ENCODE measurements around the gene NRSN1.

The NRSN1 gene

GRCh38 chr6:24186349-24186748 is 60.3 kb downstream of the NRSN1 start:
- no peaks in the 10 kb centered on the region for H3K4me1 ChIP-seq (ENCODE audit: control insufficient read depth, low read depth, low read length)
- H2BK5ac ChIP-seq (ENCODE audit: low read length) = no peak overlapping the region
- no peak overlapping the region for H2AK5ac ChIP-seq (ENCODE audit: low read length)
- no peak overlapping the region for H2BK15ac ChIP-seq (replicated peaks; ENCODE audit: low read depth)
- no peak for DNase-seq
- H4K8ac ChIP-seq (ENCODE audit: low read depth, low read length) = no peak overlapping the region
- WGBS (ENCODE audit: extremely low coverage, insufficient coverage, low lambda C conversion rate) = no CpG with 5 or more reads among the region's 7 CpGs
- H3K18ac ChIP-seq (ENCODE audit: low read length) = no peak overlapping the region
- H3K36me3 ChIP-seq (ENCODE audit: control insufficient read depth, insufficient read depth, low read length) = no peaks in the 10 kb centered on the region
- H3K79me2 ChIP-seq (ENCODE audit: control insufficient read depth, insufficient read depth, low read length) = no peaks in the 10 kb centered on the region
- no peak overlapping the region for H2BK120ac ChIP-seq (ENCODE audit: low read depth, low read length)
- no peak overlapping the region for H3K9ac ChIP-seq (ENCODE audit: low read length)
- no peak overlapping the region for H3K27ac ChIP-seq (ENCODE audit: low read depth, low read length)
- no peaks in the 10 kb centered on the region for H3K79me1 ChIP-seq (ENCODE audit: low read length)
- no peak overlapping the region for H4K5ac ChIP-seq (ENCODE audit: low read length)
- no peak overlapping the region for H3K23ac ChIP-seq (ENCODE audit: low read length)
- H3K4me3 ChIP-seq (ENCODE audit: low read length) = no peak overlapping the region
- no peak overlapping the region for H3K4me2 ChIP-seq (ENCODE audit: low read length)
- no peaks in the 10 kb centered on the region for H3K27me3 ChIP-seq (ENCODE audit: insufficient read depth, low read length, poor library complexity)
- H3K4ac ChIP-seq (ENCODE audit: low read depth, low read length) = no peak overlapping the region
- no peak overlapping the region for H3K56ac ChIP-seq (ENCODE audit: low read length)

GRCh38 chr6:24187965-24188577 is 62.1 kb downstream of the NRSN1 start:
- Histone ChIP-seq H3K18ac (ENCODE audit: low read length) (no peak overlapping the region), H3K4me3 (ENCODE audit: low read length) (no peak overlapping the region), H3K4me1 (ENCODE audit: control insufficient read depth, low read depth, low read length) (no peaks in the 10 kb centered on the region), H3K9ac (ENCODE audit: low read length) (no peak overlapping the region), H3K27ac (ENCODE audit: low read depth, low read length) (no peak overlapping the region), H3K23ac (ENCODE audit: low read length) (no peak overlapping the region), H2BK120ac (ENCODE audit: low read depth, low read length) (no peak overlapping the region), H4K8ac (ENCODE audit: low read depth, low read length) (no peak overlapping the region), H3K79me1 (ENCODE audit: low read length) (no peaks in the 10 kb centered on the region), H4K5ac (ENCODE audit: low read length) (no peak overlapping the region), H2BK15ac (replicated peaks; ENCODE audit: low read depth) (no peak overlapping the region), H3K4me2 (ENCODE audit: low read length) (no peak overlapping the region), H2BK5ac (ENCODE audit: low read length) (no peak overlapping the region), H3K4ac (ENCODE audit: low read depth, low read length) (no peak overlapping the region), H3K79me2 (ENCODE audit: control insufficient read depth, insufficient read depth, low read length) (no peaks in the 10 kb centered on the region), H3K36me3 (ENCODE audit: control insufficient read depth, insufficient read depth, low read length) (no peaks in the 10 kb centered on the region), H3K56ac (ENCODE audit: low read length) (no peak overlapping the region), H3K27me3 (ENCODE audit: insufficient read depth, low read length, poor library complexity) (no peaks in the 10 kb centered on the region), H2AK5ac (ENCODE audit: low read length) (no peak overlapping the region)
- no peak for DNase-seq

- no peak overlapping the region for H3K23ac ChIP-seq (ENCODE audit: low read length)
- H3K4me2 ChIP-seq (ENCODE audit: low read length) = no peak overlapping the region
- H3K4ac ChIP-seq (ENCODE audit: low read depth, low read length) = no peak overlapping the region
- H2BK15ac ChIP-seq (replicated peaks; ENCODE audit: low read depth) = no peak overlapping the region
- no peak overlapping the region for H3K4me3 ChIP-seq (ENCODE audit: low read length)
- H3K56ac ChIP-seq (ENCODE audit: low read length) = no peak overlapping the region
- no peak overlapping the region for H2AK5ac ChIP-seq (ENCODE audit: low read length)
- H3K79me2 ChIP-seq (ENCODE audit: control insufficient read depth, insufficient read depth, low read length) = no peaks in the 10 kb centered on the region
- H3K18ac ChIP-seq (ENCODE audit: low read length) = no peak overlapping the region
- H3K9ac ChIP-seq (ENCODE audit: low read length) = no peak overlapping the region
- H3K27ac ChIP-seq (ENCODE audit: low read depth, low read length) = no peak overlapping the region
- no peaks in the 10 kb centered on the region for H3K79me1 ChIP-seq (ENCODE audit: low read length)
- H3K36me3 ChIP-seq (ENCODE audit: control insufficient read depth, insufficient read depth, low read length) = no peaks in the 10 kb centered on the region
- WGBS (ENCODE audit: extremely low coverage, insufficient coverage, low lambda C conversion rate) = no CpG with 5 or more reads among the region's 8 CpGs
- DNase-seq = no peak
- no peaks in the 10 kb centered on the region for H3K4me1 ChIP-seq (ENCODE audit: control insufficient read depth, low read depth, low read length)
- H4K8ac ChIP-seq (ENCODE audit: low read depth, low read length) = no peak overlapping the region
- no peak overlapping the region for H4K5ac ChIP-seq (ENCODE audit: low read length)
- H2BK5ac ChIP-seq (ENCODE audit: low read length) = no peak overlapping the region
- no peak overlapping the region for H2BK120ac ChIP-seq (ENCODE audit: low read depth, low read length)
- H3K27me3 ChIP-seq (ENCODE audit: insufficient read depth, low read length, poor library complexity) = no peaks in the 10 kb centered on the region
These were observed 62.6 kb downstream of the NRSN1 start for GRCh38 chr6:24188578-24189080.

GRCh38 chr6:24191346-24191745 is 65.3 kb downstream of the NRSN1 start:
- no peaks in the 10 kb centered on the region for H3K36me3 ChIP-seq (ENCODE audit: control insufficient read depth, insufficient read depth, low read length)
- H3K23ac ChIP-seq (ENCODE audit: low read length) = no peak overlapping the region
- no peaks in the 10 kb centered on the region for H3K79me1 ChIP-seq (ENCODE audit: low read length)
- no peak overlapping the region for H2BK15ac ChIP-seq (replicated peaks; ENCODE audit: low read depth)
- no peak overlapping the region for H3K4me2 ChIP-seq (ENCODE audit: low read length)
- H3K4ac ChIP-seq (ENCODE audit: low read depth, low read length) = no peak overlapping the region
- no peak overlapping the region for H2AK5ac ChIP-seq (ENCODE audit: low read length)
- H4K5ac ChIP-seq (ENCODE audit: low read length) = no peak overlapping the region
- H3K56ac ChIP-seq (ENCODE audit: low read length) = no peak overlapping the region
- no peaks in the 10 kb centered on the region for H3K27me3 ChIP-seq (ENCODE audit: insufficient read depth, low read length, poor library complexity)
- H3K4me1 ChIP-seq (ENCODE audit: control insufficient read depth, low read depth, low read length) = no peaks in the 10 kb centered on the region
- H3K27ac ChIP-seq (ENCODE audit: low read depth, low read length) = no peak overlapping the region
- no CpG with 5 or more reads among the region's 2 CpGs for WGBS (ENCODE audit: extremely low coverage, insufficient coverage, low lambda C conversion rate)
- H3K79me2 ChIP-seq (ENCODE audit: control insufficient read depth, insufficient read depth, low read length) = no peaks in the 10 kb centered on the region
- H4K8ac ChIP-seq (ENCODE audit: low read depth, low read length) = no peak overlapping the region
- H3K4me3 ChIP-seq (ENCODE audit: low read length) = no peak overlapping the region
- H2BK120ac ChIP-seq (ENCODE audit: low read depth, low read length) = no peak overlapping the region
- H3K18ac ChIP-seq (ENCODE audit: low read length) = no peak overlapping the region
- no peak overlapping the region for H3K9ac ChIP-seq (ENCODE audit: low read length)
- no peak for DNase-seq
- no peak overlapping the region for H2BK5ac ChIP-seq (ENCODE audit: low read length)

GRCh38 chr6:24193364-24193763 is 67.3 kb downstream of the NRSN1 start:
- no peak overlapping the region for H3K9ac ChIP-seq (ENCODE audit: low read length)
- H3K4me3 ChIP-seq (ENCODE audit: low read length) = no peak overlapping the region
- H3K18ac ChIP-seq (ENCODE audit: low read length) = no peak overlapping the region
- H3K79me2 ChIP-seq (ENCODE audit: control insufficient read depth, insufficient read depth, low read length) = no peaks in the 10 kb centered on the region
- H2AK5ac ChIP-seq (ENCODE audit: low read length) = no peak overlapping the region
- no peaks in the 10 kb centered on the region for H3K36me3 ChIP-seq (ENCODE audit: control insufficient read depth, insufficient read depth, low read length)
- no peak overlapping the region for H3K23ac ChIP-seq (ENCODE audit: low read length)
- H2BK120ac ChIP-seq (ENCODE audit: low read depth, low read length) = no peak overlapping the region
- no peak overlapping the region for H3K27ac ChIP-seq (ENCODE audit: low read depth, low read length)
- no peak for DNase-seq
- no peaks in the 10 kb centered on the region for H3K27me3 ChIP-seq (ENCODE audit: insufficient read depth, low read length, poor library complexity)
- no peak overlapping the region for H2BK15ac ChIP-seq (replicated peaks; ENCODE audit: low read depth)
- H3K4ac ChIP-seq (ENCODE audit: low read depth, low read length) = no peak overlapping the region
- H3K4me2 ChIP-seq (ENCODE audit: low read length) = no peak overlapping the region
- H3K56ac ChIP-seq (ENCODE audit: low read length) = no peak overlapping the region
- no peaks in the 10 kb centered on the region for H3K79me1 ChIP-seq (ENCODE audit: low read length)
- no peak overlapping the region for H4K5ac ChIP-seq (ENCODE audit: low read length)
- no peak overlapping the region for H2BK5ac ChIP-seq (ENCODE audit: low read length)
- no peak overlapping the region for H4K8ac ChIP-seq (ENCODE audit: low read depth, low read length)
- no peaks in the 10 kb centered on the region for H3K4me1 ChIP-seq (ENCODE audit: control insufficient read depth, low read depth, low read length)

GRCh38 chr6:24194978-24195700 is 69.1 kb downstream of the NRSN1 start:
- Histone ChIP-seq H4K8ac (ENCODE audit: low read depth, low read length) (no peak overlapping the region), H3K18ac (ENCODE audit: low read length) (no peak overlapping the region), H3K36me3 (ENCODE audit: control insufficient read depth, insufficient read depth, low read length) (no peaks in the 10 kb centered on the region), H2BK120ac (ENCODE audit: low read depth, low read length) (no peak overlapping the region), H2AK5ac (ENCODE audit: low read length) (no peak overlapping the region), H3K27me3 (ENCODE audit: insufficient read depth, low read length, poor library complexity) (no peaks in the 10 kb centered on the region), H2BK5ac (ENCODE audit: low read length) (no peak overlapping the region), H3K27ac (ENCODE audit: low read depth, low read length) (no peak overlapping the region), H3K4me3 (ENCODE audit: low read length) (no peak overlapping the region), H3K9ac (ENCODE audit: low read length) (no peak overlapping the region), H2BK15ac (replicated peaks; ENCODE audit: low read depth) (no peak overlapping the region), H3K79me1 (ENCODE audit: low read length) (no peaks in the 10 kb centered on the region), H3K4me2 (ENCODE audit: low read length) (no peak overlapping the region), H3K4ac (ENCODE audit: low read depth, low read length) (no peak overlapping the region), H3K79me2 (ENCODE audit: control insufficient read depth, insufficient read depth, low read length) (no peaks in the 10 kb centered on the region), H3K56ac (ENCODE audit: low read length) (no peak overlapping the region), H3K4me1 (ENCODE audit: control insufficient read depth, low read depth, low read length) (no peaks in the 10 kb centered on the region), H3K23ac (ENCODE audit: low read length) (no peak overlapping the region), H4K5ac (ENCODE audit: low read length) (no peak overlapping the region)
- no CpG with 5 or more reads among the region's 2 CpGs for WGBS (ENCODE audit: extremely low coverage, insufficient coverage, low lambda C conversion rate)
- DNase-seq = no peak
